GM21825 (cell line): ENCODE measurements around the gene PDXK.

Source experiments
- ATAC-seq: cut with Tn5 transposase; IDR thresholded peaks from one replicate; pipeline ENCODE4 v1.9.1; 2021; ENCODE audit warnings: mild to moderate bottlenecking, moderate library complexity; ENCODE audit not compliant: unreplicated experiment

The PDXK gene

DNA sequence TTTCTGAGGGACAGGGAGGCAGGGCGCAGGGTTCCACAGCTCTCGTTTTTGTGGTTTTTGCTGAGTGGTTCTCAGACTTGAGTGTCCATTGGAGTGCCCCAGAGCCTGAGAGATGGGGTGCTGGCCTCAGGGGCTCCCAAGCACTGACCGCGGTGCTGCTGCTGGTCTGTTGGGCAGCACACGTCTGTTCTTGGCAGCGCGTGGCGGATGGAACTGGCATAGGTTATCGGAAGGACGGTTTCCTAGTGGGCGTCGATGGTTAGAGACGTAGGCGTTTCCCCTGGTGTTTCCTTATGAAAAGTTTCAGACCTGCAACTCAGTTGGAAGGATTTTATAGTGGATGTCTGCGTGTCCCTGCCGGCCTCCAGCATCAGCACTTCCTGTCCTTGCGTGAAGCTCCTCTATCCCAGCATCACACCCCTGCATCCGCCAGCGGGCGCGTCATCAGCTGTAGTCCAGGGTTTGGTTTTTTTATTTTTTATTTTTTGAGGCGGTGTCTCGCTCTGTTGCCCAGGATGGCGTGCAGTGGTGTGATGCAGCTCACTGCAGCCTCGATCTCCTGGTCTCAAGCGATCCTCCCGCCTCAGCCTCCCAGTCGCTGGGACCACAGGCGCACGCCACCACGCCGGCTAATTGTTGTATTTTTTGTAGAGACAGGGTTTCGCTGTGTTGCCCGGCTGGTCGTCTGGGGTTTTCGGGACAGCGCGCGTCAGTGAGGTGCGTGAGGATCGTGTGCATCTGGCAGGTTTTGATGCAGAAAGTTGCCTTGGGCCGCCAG is 82.3 kb downstream of the PDXK start:
- ATAC-seq, result no peak

DNA sequence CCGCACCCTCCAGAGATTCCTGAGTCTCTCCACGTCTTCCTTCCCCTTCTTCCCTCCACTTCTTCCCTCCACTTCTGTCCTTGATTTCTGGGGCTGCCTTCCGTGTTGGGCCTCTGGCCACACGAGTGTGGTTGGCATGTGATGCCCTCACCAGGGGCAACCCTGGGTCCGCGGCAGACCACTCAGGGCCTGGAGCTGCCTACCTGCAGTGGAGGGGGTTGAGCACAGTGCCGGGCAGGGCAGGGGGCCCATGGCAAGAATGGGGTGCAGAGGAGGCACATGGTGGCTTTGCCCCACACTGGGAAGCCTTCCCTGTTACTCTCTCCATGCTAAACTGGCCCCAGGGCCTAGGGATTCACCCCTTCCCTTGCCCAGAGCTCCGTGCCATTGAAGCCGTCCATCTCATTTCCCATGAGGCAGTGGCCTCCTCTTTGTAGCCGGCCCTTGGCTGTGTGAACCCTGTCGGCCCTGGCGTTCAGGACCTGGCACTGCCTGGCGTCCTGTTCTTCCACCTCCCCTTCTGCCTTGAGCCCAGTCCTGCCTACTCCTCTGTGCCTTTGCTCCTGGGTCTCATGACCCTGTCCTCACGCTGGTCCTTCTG is 83.9 kb downstream of the PDXK start:
- no peak for ATAC-seq

DNA sequence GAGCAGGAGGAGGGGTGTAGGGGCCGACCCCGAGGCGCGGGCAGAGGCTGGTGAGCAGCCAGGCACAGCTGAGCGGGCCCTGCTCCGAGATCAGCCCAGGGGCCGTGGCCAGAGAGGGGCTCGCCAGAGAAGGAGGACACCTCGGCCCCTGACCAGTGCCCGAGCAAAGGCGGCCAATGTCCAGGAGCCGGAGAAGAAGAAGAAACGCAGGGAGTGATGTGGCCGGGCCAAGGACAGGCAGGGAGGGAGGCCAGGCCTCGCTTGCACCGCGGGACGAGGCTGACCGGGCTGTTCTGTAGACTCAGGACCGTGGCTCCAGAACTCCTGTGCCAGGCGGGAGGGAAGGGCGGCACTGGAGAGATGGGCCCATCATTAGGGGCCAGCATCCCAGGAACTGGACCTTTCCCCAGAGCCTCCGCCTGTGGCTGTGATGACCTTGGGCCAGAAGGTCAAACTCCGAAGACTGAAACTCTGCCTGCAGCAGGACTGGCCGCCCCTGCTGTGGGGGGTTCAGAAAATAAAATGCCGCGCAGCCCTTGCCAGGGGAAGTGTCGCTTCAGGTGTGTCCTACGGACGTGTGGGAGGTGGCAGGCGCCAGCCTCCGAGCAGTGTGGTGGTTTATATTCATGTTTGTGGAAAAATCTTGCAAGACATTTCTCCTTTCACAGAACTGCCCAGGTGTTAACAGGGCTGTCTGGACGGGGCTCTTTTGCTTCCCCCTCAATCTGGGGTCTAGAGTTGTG is 84.8 kb downstream of the PDXK start:
- no peak for ATAC-seq

DNA sequence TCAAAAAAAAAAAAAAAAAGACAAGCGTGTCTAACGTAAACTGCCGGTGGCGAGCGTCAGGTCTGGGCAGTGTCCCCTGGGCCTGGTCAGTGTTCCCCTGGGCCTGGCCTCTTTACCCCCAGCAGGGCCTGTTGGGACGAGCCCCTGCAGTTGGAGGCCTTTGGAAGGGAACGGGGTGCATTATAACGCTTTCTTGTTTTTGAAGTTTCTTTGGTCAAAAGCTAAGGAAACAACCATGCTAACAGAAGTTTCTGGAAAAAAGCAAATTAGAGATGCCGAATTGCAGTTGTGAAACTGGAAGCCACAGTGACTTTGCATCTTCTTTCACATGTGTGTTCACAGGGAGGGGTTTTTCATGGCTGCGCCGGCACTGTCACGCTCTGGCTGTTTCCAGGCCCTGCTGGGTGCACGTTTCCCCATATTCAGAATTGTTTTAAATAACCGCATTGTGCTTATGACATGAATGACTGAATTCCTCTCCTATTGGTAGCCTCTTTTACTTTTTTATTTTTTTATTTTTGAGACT is 86.4 kb downstream of the PDXK start:
- ATAC-seq, result peak; percentile 66

DNA sequence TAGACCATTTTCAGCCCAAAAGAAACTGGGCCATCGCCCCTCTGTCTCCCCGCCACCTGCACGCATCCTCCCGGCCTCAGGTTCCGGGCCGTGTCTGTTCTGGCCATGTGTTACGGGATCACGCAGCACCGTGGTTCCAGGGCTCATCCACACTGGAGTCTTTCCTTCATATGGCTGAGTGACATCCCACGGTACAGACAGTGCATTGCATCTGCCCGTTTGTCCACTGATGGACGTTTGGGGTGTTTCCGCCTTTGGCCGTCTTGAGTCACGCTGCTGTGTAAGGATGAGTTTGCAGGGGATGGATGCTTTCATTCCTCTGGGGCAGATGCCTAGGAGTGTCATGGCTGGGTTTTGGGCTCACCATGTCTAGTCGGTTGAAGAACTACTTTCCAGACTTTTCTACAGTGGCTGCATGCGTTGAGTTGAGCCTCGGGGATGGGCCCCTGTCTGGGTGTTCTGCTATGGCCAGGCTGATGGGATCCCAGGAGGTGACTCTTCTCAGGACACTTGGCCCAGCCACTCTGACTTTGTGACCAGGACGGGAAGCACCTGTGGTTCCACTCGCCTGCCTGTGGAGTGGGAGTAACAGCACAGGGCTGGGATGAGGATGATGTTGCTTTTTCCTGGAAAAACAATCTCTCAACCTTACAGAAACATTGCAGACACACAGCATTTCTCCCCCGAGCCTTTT is 87.2 kb downstream of the PDXK start:
- ATAC-seq, result peak; percentile 3

DNA sequence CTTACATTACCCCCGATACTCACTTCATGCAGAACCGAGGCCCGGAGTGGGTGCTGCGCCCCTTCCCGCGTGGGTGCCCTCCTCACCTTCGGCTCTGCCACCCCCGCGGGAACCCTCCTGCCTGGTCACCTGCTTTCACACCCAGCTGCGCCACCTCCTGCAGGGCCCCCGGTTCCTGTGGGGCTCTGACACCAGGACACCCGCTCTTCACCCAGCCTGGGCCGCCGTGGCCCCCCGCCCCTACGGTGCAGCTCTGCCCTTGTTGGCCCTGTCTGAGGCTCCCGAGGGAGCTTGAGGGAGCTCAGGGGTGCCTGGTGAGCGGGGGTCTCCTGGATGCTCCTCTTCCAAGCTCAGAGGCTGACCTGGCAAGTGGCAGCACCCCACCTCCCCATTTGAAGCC is 89.4 kb downstream of the PDXK start:
- ATAC-seq, result no peak

DNA sequence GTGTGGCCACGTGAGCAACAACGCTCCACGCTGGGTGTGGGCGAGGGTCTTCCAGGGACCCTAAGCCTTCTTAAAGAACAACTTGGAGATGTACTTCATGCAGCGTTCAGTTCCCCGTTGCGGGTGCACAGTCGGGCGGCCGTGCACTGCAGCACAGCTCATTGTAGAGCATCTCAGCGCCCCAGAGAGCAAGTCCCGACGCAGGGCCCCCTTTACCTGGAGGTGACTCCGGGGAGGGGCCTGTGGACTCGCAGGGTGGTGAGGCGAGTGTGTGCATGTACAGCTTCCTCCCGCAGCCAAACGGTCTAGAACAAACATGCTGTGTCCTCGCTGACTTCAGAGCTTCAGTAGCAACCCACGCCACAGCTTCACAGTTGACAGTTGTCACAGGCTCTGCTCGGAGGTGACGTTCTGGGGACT is 89.9 kb downstream of the PDXK start:
- ATAC-seq, result no peak

DNA sequence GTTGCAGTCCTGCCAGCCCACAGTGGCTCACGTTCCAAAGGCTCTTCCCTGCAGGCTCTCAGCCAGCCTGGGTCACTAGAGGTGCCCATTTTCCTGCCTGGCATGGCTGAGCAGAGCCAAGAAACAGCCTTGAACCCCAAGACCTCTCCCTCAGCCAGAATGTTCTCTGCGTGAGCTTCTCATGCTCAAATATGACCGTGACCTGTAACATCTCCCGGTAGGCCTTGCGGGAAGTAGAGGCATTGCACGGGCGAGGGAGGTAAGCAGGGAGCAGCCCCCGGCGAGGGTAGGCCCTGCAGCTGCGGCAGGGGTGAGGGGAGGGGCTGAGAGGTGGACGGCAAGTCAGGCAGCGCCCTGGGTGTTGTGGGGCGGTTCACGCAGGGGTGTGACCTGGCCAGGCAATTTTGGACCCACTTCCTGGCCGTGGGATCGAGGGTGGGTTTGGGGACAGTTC is 90.4 kb downstream of the PDXK start:
- no peak for ATAC-seq

DNA sequence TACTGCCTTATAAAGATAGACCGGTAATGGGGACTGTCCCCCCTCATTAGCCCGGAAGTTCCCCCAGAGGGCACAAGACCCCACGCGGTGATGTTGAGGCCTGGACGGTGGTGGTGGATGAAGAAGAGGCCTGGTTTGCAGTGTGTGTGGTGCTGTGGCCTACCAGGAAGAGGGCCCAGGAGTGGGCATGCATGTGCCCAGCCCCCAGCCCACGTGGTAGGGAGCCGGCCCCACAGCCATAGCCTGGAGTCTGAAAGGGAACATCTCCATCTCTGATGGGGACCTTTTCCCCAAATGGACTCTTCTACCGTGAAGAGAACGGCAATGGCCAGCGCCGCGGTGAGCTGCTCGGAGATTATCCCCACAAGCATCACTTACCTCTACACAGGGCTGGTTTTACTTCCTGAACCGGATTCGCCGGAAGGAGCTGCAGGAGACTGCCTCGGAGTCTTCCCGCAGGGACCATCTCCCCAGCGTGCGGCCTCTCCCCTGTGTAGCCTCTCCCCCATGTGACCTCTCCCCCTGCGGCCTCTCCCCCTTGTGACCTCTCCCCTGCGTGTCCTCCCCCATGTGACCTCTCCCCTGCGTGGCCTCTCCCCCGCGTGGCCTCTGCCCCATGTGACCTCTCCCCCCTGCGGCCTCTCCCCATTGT is 91.0 kb downstream of the PDXK start:
- ATAC-seq, result no peak

DNA sequence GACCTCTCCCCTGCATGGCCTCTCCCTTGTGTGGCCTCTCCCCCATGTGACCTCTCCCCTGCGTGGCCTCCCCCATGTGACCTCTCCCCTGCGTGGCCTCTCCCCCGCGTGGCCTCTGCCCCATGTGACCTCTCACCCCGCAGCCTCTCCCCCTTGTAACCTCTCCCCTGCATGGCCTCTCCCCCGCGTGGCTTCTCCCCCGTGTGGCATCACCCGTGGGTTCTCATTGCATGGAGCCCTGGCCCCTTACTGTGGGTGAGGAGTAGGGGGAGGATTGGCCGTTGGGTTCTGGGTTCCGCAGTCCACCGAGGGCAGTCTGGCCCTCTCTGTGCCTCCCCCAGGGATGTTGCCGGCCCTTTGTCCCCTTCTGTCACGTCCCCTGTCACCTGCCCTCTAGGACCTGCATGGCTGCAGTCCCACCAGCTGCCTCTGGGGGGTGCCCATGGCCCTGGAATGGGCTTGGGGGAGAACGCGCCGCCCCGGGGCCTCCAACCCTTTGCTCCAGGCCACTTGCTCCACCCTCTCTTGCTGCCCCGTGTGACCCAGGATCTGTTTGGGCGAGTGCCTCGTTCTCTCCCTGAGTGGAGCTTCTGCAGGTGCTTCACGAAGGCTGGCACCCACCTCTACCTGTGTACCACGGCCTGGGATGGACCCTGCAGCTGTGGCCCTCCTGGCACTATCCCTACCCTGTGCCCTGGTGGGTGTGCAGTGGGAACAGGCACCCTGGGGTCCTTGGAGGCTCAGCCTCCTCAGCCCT is 91.8 kb downstream of the PDXK start:
- peak; percentile 45 for ATAC-seq

DNA sequence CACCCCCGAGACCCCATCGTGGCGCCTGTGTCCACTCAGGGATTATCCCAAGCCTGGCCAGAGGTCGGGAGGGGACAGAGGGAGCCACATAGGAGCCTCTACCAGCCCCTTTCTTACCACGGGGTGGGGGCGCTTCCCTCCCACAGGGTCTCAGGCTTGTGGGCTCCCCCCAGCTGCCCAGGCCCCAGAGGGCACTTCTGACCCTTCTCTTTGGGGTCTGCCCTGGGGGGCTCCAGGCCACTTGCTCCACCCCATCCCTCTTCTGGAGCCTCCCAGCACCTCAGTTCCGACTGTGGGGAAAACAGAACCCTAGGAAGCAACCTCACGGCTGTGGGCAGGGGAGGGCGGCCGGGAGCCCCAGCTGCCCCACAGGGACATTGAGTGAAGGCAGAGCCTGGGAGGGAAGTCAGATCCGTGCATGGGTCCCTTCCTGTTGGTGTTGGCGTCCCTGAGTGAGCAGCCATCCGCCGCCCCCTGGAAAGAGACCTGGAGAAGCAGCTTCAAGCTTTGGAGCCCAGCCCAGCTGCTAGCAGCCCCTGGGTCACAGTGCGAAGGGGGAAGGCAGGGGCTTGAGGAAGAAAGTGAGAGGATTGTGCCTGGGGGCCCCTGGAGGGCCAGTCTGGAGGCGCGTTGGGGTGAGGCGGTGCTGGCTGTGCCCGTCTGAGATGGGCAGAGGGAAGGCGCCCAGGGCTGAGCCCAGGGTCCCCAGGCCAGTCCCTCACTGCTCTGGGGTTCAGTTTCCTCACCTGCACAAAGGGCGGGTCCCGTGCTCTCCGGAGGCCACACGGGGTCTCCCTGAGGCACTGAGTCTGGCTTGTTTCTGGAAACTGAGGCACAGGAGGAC is 92.6 kb downstream of the PDXK start:
- ATAC-seq, result no peak
